Stimulated activated CD4-positive, alpha-beta T cell treated with anti-CD3 and anti-CD28 coated beads, TNF-alpha, amount 100 ng/mL, for 48 hours (primary cell): ENCODE data around the gene VEZF1.

Experiments used
- DNase-seq, 3 donors: peaks; one replicate each; pipeline ENCODE4 v3.0.0-alpha.2; 2020; ENCODE audit warnings: low read depth in 3 of 3

Gene VEZF1

DNA sequence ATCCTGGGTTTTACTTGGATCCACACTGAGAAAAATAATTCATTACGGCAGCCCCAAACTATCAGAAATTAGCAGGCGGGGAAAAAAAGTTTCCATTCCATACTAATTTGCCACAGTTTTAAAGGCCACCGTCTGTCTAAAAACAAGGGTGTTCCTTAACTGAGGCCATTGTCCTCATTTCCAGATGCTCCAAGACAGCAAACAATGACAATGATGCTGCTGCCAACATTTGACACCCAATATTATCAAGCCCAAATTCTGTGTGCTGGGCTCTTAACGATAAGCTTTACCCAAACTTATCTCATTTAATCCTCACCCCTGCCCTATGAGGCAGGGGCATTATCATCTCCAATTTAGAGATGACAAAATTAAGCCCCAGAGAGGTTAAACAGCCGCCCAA is 59.1 kb downstream of the VEZF1 start:
- no peak for DNase-seq

DNA sequence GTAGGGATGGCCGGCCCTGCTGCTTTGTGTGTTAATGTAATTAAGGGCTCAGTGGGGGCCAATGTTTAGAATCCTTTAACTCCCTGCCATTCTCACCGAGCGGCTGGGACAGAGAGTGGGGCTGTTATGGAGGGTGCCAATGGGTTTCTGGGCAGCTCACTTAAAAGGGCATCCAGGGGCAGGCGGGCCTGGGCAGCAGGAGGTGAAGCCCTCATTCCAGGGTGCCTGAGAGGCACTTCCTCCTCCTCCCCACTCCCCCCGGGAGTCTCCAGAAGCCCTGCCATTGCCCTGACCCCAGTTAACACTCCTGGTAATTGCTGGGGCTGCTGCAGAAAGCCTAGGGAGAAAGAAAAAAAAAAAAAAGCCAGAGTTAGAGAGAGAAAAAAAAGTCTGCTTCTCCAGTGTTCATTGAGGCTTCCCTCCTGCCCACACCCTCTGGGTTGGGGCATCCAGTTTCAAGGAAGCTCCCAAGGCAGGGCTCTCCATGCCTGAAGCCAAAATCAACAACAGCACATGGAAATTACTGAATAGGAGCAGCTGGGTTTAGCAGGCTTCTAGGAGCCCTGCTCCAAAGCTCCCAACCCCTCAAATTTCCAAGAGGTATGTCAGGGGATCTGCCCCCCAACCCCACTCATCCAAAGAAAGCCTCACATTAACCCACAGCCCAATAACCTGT is 60.9 kb downstream of the VEZF1 start:
- DNase-seq, result no peak

DNA sequence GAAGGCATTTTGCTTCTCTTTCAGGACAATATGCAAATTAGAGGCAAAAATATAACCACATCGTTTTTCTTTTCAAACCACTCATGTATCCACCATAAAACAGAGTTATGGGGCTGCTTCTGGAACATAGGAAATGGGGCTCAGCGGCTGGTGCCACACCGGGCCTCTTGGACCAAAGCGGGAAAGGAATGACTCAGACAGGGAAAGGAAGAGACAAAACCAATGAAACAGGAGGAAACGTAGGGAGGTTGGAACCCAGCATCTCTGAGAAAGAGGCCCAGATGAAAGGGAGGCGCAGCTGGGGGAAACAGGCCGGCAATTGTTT is 61.4 kb downstream of the VEZF1 start:
- DNase-seq, result no peak

GRCh38 chr17:57925361-57925990 is 62.6 kb downstream of the VEZF1 start:
- no peak for DNase-seq

DNA sequence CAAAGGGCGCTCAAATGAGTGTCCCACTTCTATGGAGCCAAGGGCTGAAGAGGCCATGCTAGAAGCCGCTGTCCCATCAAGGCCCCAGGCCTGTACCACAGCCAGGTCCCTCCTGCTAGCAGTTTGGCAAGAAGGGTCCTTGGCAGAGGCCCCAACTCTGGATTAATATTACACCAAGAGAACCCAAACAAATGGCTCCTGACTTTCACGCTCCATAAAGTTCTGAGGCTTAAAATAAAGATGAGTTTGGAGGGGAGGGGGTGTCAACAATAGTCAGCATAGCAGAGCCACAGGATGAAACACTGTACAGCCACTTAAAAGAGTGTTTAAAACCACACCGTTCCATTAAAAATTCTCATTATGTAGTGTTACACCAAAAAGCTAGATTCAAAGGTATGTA is 63.4 kb downstream of the VEZF1 start:
- no peak for DNase-seq
